NCI-H226 (cell line): ENCODE data around the gene LHX1.

Experiments used
- DNase-seq: peaks from one replicate; pipeline ENCODE4 v3.0.0-alpha.2; 2015

The LHX1 gene

DNA sequence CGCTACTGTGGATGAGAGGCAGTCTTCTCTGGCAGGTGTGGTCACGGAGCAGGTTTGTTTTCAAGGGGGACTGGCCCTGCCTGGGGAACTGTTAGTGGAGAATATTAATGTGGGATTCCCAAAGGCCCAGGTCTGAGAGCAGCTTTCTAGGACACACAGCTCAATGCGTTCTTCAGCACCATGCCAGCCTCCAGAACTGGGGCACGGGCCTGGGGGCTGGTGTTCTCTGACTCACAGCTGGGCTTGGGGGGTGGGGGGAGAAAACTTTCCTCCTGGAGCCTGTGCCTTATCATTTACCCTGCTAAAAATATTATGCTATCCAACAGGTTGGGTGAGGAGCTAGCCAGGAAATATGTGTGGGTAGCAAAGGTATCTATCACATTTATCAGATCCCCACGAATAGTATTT, 13.5 kb upstream of the LHX1 start:
- peak; percentile 39 for DNase-seq

DNA sequence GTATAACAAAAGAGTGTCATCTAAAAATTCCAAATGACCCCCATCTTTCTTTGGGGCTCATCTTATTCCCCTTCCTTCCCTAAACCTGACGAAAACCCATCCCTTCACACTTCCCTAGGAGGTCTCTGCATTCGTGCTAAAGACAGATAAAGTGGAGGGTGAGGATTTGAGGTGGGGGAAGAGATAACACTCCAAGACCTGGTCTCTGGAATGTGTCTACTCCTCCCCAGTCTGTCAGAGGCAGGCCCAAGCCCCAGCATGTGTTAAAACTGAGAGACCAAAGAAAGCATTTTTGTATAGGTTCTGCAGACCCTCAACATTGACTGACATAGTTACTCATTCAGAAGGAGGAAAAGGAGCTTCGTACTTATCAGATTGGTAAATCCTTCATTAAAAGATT, 11.0 kb upstream of the LHX1 start:
- no peak for DNase-seq

DNA sequence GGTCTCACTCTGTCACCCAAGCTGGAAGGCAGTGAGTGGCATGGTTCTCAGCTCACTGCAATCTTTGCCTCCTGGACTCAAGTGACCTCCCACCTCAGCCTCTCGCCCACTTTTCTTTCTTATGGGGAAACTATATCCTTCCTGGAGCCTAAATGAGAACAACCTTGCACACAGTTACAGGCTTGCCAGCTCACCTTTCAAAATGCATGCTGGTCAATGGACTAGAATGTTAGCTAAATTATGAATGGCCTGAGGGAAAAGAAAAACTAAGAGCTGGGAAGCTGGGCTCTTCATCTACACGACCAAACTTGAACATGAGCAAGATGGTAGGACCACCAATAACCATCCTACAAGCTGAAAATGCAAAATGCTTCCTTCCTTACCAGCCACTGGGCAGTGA, 10.6 kb upstream of the LHX1 start:
- no peak for DNase-seq

DNA sequence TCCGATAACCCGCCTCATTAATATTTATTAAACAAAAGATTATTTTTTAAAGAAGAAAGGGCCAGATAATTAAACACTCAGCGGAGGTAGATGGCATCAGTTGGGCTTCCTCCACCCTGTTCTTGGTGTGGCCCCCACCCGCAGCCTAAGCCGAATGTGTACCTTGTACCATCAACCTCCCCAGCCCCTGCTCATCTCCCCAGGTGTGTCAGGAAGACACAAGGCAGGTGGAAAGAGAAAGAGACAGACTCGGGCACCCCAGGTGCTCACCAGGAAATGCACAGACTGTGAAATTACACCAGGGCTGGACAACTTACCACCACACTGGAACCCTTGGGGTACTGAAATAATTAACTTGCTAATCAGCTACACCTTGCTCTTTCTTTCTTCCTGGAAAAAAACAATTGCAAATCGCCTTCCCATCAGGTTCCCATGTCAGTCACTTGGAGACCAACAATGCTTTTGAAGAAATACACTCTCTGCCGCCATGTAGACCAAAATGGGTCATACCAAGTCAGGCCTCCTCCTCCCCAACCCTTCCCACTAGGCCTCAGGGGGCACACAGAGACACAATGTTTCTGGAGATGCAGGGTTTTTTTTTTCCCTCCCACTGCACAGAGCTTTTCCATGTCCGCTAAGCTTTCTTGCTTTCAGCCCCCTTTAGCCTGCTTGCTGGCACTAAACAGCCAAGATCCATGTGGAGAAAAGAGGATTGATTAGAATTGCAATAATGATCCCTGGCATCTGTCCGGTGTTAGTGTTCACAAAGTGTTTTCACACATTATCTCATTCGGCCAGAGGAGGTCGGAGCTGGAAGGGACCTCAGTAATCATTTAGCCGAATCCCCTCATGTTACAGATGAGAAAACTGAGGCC, 8.6 kb upstream of the LHX1 start:
- DNase-seq: no peak

DNA sequence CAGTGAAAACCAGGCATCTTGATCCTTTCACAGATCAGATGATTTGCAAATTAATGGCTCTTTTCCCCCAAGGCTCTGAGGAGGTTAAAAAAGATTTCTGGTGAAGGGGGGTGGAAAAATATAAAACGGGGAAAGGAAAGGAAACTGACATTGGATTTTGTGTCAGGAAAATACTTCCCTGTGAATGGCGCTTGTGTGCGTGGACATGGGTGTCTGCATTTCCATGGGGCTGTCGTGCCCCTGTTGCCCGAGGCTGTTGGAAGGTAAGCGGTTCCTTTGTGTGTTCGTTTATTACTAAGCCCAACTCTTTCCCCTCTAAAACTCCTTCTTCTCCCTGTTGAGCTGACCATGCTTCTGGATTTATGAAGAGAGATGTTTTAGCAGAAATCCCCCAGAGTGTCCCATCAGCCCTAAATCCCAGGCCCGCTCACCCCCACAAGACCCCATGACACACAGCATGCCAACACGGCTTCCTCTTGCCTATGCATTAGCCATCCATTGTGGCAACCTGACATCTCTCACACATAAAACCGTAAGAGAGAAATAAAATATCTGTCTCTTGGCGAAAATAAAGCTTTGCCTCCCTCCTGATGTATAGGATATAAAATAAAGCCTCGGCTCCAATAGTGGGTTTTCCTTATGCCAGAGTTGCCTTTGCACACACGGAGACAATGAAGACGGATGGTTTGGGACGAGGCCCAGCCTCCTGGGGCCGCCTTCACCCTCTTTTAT, 7.3 kb upstream of the LHX1 start:
- no peak for DNase-seq

DNA sequence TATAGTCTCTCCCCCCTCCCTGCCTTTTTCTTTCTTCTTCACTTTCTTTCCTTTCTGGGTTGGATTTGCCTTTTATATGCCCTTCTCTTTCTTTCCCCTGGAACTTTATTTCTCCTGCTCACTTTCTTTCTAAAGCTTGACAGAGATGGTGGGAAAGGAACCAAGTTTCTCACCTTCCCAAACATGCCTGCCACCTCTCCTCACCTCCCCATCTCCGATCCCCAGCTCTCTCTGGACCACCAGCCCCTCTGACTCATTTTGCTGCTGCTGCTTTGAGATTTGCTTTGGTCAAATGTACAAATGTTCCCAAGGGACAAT, 6.7 kb upstream of the LHX1 start:
- no peak for DNase-seq

DNA sequence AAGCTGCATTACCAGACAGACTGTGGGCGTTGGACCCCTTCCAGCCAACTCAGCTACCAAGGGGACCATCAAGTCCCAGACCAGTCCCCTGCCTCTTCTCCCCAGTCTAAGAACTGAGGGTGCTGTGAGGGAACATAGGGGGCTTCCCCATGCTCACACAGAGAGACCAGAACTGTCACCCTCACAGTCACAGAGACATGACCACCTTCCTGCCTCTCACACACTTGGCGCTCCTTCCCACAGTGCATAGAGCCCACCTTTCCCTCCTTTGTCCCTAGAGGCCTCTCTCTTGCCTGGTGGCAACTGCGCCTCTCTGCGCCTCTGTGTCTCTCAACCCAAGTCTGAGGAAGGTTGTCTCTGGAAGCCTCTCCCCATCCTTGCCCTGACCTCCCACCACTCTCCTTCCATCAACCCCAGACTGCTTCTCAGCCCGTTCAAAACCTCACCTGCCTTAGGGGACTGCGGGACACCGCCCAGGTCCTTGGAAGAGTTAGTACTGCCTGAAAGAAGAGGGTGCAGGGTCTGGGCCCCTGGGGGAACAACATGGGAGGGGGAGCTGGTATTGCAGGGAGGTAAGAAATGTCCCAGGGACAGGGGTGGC, 6.1 kb upstream of the LHX1 start:
- DNase-seq: no peak

DNA sequence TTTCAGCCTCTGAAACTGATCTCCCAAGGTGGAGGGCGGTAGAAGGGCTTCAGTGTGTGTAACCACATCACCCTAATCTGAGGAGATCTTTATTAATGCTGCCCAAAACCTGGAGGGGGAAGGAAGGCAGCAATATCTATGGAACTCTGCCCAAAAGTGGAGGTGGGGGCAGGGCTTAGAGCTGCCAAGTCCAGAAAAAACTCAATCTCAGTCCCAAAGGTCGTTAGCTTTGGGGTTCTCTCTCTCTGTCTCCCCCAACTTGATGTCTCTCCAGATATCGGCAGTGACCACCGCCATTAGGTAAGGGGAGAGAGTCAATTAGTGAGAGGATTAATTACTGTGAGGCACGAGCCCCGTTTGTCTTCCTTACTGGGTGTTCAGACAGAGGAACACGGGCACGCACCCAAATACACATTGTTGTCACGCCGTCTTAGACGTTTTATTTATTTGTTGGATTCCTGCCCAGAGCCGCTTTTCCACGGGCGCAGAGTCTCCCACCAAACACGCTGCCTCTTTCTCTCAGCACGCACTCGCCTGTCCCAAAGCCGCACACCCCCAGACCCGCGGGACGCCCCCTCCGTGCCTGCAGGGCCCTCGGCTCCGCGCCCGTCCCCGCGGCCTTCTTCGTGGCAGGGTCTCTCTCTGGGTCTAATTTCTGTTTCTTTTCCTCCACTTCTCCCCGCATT, 5.4 kb upstream of the LHX1 start:
- no peak for DNase-seq

DNA sequence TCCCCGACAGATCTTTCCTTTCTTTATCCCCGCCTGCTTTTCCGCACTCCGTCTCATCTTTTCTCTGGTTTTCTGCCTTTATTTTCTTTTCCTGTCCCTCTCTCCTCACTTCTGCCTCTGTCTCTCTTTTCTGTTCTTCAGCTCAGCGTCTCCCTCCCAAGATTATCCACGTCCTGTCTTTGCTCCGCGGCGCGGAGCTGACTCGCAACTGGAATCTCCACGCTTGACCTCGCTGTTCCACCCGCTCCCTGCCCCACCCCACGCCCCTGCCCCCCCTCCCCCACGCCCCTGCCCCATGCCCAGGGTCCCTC, 4.9 kb upstream of the LHX1 start:
- no peak for DNase-seq

DNA sequence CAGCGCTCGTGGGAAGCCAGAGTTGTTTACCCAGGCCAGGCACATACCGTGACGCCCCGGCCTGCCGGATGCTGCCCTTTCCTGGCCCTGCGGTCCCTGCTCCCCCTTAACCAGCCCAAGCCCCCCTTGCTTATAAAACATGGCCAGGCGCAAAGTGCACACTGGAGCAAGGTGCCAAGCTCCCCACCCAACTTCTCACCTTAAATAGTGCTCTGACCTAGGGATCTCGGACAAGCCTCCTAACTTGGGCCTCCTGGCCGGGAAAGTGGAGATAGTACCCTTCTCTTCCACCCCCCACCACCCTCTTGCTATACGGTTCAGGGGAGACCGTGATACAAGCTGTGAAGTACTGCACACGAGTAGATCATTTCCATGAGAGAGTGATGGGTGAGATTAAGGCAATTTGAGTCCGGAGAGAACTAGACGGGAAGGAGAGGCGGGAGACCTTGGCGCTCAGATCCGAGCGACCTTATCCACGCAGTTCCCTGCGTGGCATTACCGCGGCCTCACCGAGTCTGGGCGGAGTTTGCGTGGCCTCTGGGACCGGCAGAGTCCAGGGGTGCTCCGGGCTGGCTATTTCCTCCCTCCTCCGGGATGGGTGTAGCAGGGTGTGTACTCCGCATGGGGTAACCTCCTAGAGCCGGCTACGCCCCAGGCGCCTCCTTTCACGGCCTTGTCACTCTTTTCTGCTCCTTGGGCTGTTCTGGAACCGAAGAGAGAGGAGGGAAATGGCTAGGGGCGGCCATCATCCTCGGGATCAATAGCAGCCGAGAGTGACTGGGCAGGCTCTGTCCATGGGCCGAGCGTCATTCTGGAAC, 4.4 kb upstream of the LHX1 start:
- no peak for DNase-seq

DNA sequence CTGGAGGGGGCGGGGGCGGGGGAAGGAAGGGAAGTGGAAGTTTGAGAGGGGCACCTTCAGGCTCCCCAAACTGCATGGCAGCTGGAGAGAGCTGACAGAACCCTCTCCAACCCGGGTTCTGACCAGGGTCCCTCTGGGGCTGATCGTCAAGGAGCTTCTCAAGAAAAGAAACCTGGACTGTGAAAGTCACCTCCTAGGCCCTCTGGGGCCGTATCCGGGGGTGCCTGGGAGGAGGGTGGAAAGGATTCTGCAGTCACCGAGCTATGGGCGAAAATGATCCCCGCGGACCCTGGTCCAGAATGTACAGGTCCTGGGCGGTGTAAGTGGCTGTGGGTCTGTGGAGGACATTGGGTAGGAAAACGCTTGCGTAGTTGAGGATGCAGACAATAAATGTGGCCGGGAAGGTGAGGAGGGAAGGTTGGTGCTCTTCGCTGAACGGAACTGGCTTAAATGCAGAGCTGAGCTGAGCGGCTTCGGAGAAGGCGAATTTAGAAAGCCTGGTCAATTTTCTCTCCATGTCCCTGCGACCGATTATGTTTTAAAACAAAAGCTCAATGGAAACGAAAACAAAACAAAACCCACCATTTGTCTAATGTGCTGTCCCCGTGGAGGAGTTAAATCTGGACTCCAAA, 3.6 kb upstream of the LHX1 start:
- DNase-seq: no peak

DNA sequence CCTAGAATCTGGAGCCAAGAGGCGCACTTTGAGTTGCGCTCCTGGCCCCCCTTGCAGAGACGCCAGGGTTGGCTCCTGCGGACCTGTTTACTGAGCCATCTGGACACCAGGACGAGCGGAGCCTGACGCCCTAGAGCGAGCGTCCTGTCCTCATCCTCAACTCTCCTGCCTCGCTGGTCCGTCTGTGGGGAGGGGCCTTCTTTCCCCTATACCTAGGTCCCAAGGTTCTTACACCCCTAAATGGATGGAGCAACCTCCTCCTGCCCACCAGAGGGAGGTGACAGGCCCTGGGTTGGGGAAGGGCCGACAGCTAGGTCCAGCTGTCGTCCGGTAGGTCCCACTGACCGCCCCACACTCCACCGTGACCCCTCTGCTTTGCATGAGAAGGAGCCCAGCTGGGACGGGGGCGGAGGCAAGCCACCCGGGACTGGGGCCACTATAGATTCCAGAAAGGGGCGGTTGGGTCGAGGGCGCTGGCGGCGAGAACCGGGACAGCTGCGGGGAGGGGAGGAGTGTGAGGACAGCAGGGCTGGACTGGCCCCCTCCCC, 3.1 kb upstream of the LHX1 start:
- DNase-seq: no peak

DNA sequence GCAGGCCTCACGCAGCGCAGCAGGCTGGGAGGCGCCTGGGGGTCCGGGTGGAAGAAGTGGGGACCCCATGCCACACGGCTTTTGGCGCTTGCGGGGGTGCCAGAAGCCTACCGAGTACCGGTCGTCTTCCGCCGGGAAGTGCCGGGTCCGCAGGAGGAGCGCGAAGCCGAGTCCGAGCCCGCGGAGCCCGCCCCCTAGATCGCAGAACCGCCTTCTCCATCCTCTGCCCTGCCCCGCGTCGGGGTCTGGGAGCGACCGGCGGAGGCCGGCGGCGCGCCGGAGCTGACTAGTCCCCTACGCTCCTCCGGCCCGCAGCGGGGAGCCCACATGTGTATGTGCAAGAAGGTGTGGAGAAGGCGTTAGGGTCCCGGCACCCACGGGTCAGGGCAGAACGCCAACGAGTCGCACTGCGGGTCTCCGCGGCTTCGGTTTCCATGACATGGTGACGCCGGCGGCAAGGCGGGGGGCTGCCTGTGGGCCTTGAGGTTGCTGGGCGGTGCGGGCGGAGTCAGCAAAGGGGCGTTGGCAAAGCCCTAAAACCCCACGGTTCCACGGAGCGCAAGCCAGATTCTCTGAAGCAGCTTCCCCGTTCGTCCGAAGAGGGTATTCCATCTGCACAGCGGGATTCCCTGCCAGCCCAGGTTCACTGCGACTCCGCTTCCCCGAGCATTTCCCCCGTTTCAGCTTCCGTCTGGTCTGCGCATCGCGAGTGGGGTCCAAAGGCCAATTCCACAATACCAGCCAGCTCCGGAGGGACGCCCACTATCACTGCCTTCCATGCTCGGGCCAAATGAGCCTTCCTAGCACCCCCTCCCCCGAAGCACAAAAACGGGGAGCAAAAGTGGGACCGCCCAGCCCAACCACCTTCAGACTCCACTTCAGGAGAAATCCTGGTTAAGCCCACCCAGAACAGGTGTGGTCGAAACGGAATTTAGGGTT, 2.3 kb upstream of the LHX1 start:
- DNase-seq: no peak

DNA sequence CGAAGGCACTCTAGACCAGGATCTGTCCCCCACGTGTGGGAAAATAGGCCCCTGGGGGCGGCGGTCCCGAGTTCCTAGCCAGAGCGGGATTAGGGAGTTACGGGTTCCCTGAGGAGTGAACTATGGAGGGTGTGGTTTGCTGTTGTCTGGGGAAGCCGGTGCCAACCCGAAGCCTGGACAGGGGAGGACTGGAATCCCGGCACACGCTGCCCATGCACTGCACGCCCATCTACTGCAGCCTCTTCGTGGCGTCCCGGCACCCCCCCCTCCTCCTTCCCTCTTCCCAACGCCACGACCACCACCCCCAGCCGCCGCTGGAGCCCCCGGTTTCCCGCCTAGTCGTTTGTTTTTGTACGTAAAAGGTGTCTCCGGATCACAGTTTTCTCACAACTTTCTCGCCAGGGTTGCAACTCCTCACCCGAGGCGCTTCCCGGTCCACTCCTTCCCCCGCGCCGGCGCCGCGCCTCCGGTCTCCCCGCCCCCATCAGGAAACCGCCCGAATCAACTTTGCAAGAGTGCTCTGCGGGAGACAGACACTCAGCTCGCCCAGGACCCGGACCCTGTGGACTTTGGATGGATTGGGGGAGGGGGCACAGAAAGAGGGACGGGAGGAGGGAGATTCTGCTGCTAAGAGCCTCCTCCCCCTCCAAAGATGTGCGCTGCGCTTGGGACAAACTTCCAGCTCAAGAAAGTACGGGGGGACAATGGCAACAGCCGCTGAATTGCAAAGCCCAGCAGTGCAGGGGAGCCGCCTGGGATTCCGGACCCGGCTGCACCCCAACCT, 1.4 kb upstream of the LHX1 start:
- DNase-seq: peak; percentile 78

DNA sequence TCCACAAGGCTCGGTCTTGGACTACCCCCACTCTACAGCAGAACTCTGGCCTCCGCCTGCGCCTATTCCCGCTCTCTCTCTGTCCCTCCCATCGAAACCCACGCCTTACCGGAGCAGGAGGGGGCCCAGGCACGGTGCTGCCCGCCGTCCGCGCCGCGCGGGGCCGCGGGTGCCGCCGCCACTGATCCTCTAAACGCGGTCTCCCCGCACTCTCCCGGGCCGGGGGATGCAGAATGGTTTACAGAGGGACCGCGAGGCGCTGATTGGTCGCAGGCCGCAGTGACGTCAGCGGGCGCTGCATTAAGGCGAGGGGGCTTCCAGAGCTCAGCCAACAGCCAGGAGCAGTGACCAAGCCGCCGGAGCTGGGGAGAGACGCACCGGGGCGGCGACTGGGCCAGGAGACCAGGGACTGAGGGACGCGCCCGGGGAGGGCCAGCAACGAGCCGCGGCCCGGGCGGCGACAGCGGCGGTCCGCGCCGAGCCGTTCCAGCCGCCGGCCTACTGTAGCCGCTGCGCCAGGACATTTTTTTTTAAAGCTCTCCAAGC, 747 bp upstream of the LHX1 start:
- DNase-seq: no peak

DNA sequence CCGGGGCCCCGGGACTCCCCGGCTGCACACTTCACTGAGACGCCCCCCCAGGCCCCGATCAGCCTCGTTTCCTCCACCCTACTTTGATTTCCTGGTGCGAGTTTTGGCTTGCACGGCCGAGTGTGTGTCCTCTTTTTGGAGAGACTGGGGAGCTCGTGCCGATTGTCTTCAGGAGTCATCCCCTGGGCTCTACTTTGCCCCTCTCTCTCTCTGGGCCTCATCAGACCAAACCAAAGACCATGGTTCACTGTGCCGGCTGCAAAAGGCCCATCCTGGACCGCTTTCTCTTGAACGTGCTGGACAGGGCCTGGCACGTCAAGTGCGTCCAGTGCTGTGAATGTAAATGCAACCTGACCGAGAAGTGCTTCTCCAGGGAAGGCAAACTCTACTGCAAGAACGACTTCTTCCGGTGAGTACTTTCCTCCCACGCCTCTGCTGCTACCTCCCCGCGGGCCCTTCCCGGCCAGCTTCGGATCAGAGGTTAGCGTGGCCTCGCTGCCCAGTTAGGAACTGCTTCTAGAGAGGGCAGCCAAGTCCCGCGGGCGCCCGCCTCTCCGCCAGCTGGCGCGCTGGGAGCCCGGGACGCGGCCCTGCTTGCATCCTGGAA, 787 bp downstream of the LHX1 start:
- DNase-seq: no peak

DNA sequence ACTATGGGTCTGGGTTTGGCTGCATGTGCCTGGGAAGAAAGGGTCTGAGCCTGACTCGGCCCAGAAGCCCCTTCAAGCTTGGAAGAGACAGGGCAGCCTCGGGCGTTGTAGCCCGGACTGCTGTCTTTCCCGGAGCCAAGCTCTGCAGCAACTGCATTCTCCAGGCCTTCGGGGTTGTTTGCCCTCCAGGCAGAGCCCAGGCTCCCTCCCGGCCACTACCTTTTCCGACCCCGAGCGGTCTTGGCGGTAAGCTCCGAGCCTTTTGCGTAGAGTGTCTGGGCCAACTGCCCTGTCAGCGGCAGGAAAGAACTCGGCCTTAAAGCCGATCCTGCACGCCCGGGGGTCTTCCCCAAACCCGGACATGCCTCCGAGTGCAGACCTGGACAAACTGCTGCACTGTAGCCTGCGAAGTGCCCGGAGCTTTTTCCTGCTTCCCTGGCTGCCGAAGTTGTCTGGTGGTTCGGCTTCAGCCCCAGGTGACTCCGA, 1.3 kb downstream of the LHX1 start:
- no peak for DNase-seq

DNA sequence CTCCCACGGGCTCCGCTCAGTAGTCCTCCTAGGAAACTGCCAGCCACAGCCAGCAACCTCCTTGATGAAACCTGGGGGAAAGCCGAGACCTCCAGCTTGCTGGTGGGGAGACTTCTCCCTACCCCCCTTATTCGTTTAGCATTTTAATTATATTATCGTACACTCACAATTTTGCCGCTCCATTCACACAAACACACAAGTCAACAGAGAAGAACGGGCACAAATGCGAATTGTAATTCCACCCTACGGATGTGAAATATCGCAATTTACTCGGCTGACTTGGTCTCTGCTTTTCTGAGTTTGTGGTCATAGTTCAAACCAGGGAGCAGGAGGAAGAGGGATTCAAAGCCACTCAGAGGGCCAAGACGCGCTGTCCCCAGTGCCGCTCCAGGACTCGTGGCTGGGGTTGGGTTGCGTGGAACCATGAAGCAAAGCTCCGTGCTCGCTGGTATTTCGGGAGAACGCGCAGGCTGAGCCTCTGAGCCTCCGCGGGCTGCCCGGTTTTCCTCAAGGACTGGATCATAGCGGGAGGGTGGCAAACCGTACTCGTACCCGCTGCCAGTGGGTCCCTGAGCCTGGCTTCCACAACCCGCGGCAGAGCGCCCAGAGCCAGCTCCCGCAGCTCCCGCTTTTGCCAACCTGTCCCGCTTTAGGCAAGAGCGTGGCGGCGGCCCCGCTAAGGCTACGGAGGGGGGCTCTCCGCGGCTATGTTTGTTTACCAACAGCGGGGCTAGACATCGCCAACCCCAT, 2.0 kb downstream of the LHX1 start:
- DNase-seq: no peak
